SK-N-SH treated with all-trans-retinoic acid at 6 μM for 48 hours (cell line): ENCODE measurements around the gene DGUOK.

ENCODE experiments used
- ARNTL ChIP-seq: fragments of 450-650 bp; formaldehyde crosslinking; IDR thresholded peaks from 2 replicates; pipeline ENCODE4 v1.5.0; 2020; ENCODE audit warnings: low read depth, mild to moderate bottlenecking, moderate library complexity, borderline replicate concordance
- BACH2 ChIP-seq: fragments of 250-450 bp; sonication (Bioruptor Pico); IDR thresholded peaks from 2 replicates; pipeline ENCODE4 v1.9.0; 2021; ENCODE audit warnings: mild to moderate bottlenecking, borderline replicate concordance
- CREB5 ChIP-seq: fragments of 250-450 bp; sonication (Bioruptor Pico); IDR thresholded peaks from 2 replicates; pipeline ENCODE4 v1.5.1; 2020; ENCODE audit warnings: low read depth, mild to moderate bottlenecking, moderate library complexity
- OSR1 ChIP-seq: fragments of 250-450 bp; sonication (Bioruptor Pico); IDR thresholded peaks from 2 replicates; pipeline ENCODE4 v1.8.0; 2022; ENCODE audit warnings: moderate library complexity, mild to moderate bottlenecking, inconsistent platforms
- PATZ1 ChIP-seq: fragments of 250-450 bp; sonication (Bioruptor Pico); IDR thresholded peaks from 2 replicates; pipeline ENCODE4 v1.8.0; 2020; ENCODE audit warnings: mild to moderate bottlenecking, moderate library complexity, borderline replicate concordance
- RARB ChIP-seq: fragments of 250-450 bp; sonication (Bioruptor Pico); IDR thresholded peaks from 2 replicates; pipeline ENCODE4 v1.8.0; 2021; ENCODE audit warnings: mild to moderate bottlenecking, moderate library complexity
- TOX ChIP-seq: fragments of 250-450 bp; sonication (Bioruptor Pico); IDR thresholded peaks from 2 replicates; pipeline ENCODE4 v1.8.0; 2021; ENCODE audit warnings: mild to moderate bottlenecking, moderate library complexity, borderline replicate concordance
- ZC3H10 ChIP-seq: fragments of 250-450 bp; sonication (Bioruptor Pico); IDR thresholded peaks from 2 replicates; pipeline ENCODE4 v1.5.1; 2021; ENCODE audit warnings: mild to moderate bottlenecking, moderate library complexity
- ZNF8 ChIP-seq: fragments of 450-650 bp; formaldehyde crosslinking; IDR thresholded peaks from 2 replicates; pipeline ENCODE4 v1.5.0; 2020; ENCODE audit warnings: mild to moderate bottlenecking, moderate library complexity
- TF ChIP-seq, protein P1 (sequence below): fragments of 250-450 bp; sonication (Bioruptor Pico); IDR thresholded peaks from 2 replicates; pipeline ENCODE4 v1.5.1; 2021; ENCODE audit warnings: mild to moderate bottlenecking, moderate library complexity

GRCh38 chr2:73992036-73992435 is 65.4 kb downstream of the DGUOK start:
- TF ChIP-seq PATZ1 (CRISPR knock-in tag) (no peak), TOX (CRISPR knock-in tag) (no peak), ZNF8 (CRISPR knock-in tag) (no peak), ARNTL (CRISPR knock-in tag) (no peak), OSR1 (no peak), CREB5 (CRISPR knock-in tag) (no peak), RARB (CRISPR knock-in tag) (no peak), BACH2 (CRISPR knock-in tag) (no peak), ZC3H10 (no peak)
- TF ChIP-seq, protein P1, sequence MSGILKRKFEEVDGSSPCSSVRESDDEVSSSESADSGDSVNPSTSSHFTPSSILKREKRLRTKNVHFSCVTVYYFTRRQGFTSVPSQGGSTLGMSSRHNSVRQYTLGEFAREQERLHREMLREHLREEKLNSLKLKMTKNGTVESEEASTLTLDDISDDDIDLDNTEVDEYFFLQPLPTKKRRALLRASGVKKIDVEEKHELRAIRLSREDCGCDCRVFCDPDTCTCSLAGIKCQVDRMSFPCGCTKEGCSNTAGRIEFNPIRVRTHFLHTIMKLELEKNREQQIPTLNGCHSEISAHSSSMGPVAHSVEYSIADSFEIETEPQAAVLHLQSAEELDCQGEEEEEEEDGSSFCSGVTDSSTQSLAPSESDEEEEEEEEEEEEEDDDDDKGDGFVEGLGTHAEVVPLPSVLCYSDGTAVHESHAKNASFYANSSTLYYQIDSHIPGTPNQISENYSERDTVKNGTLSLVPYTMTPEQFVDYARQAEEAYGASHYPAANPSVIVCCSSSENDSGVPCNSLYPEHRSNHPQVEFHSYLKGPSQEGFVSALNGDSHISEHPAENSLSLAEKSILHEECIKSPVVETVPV (CRISPR knock-in tag) = no peak
